Measurements from ENCODE around the gene RYR2. TPM values are rescaled to one million over a fixed set of nuclear protein-coding genes. Genes with fewer than 3 reads are reported as not detected.

RYR2 gene
- total RNA-seq, 4 donors from 2014 or later: 1.2 to 7.0 (median 2.5) TPM

- no peak for TF ChIP-seq EP300 (IDR thresholded peaks at IDR 0.05; ENCODE audit: low read depth)
- TF ChIP-seq CTCF (IDR thresholded peaks at IDR 0.05): no peak
- no peak for TF ChIP-seq POLR2AphosphoS5 (IDR thresholded peaks at IDR 0.05)
- no peak for TF ChIP-seq POLR2A (IDR thresholded peaks at IDR 0.05)
- H3K27ac ChIP-seq: peak overlapping the region in 2 of 4 donors; percentile 73 to 78
- H3K4me1 ChIP-seq: peaks cover 0 to 17% (median 5%) of the 10 kb centered on the region in 4 donors
- in situ Hi-C loops (cut with MboI; ENCODE audit: low pct_ligation_motif_present in 1 of 4, low pct_unique_long_range_greater_than_20kb in 1 of 4, low sequenced_read_pairs in 3 of 4): no loop called here
- 24 to 25% methylated on average over 6 to 7 of the region's 7 CpGs for WGBS, 2 donors (ENCODE audit: low coverage in 1 of 2)
- no peaks in the 10 kb centered on the region for H3K36me3 ChIP-seq
- H3K27me3 ChIP-seq: peaks cover 67% of the 10 kb centered on the region
- no peak for DNase-seq
- no peaks in the 10 kb centered on the region for H3K9me3 ChIP-seq
- H3K4me3 ChIP-seq: peak overlapping the region in 1 of 4 donors; percentile 50
- intact Hi-C loops (cut with DNase I; ENCODE audit: low total_unique reads): loop anchor here (10.0 kb wide), 1 partner anchor 343 kb away; no protein-coding TSS in a partner anchor
Measured at GRCh38 chr1:237041461-237041794, 556 bp upstream of the RYR2 start.

GRCh38 chr1:237042526-237042891 lies 525 bp downstream of the RYR2 start:
- WGBS, 2 donors (ENCODE audit: low coverage in 1 of 2): 10% methylated on average over 24 of the region's 41 CpGs; no CpG with 5 or more reads in 1 of the 2 donors
- H3K4me1 ChIP-seq: peaks cover 0 to 17% (median 5%) of the 10 kb centered on the region in 4 donors
- intact Hi-C loops (cut with DNase I; ENCODE audit: low total_unique reads) (loop anchor here (10.0 kb wide), 1 partner anchor 342 kb away; no protein-coding TSS in a partner anchor), in situ Hi-C loops (cut with MboI; ENCODE audit: low pct_ligation_motif_present in 1 of 4, low pct_unique_long_range_greater_than_20kb in 1 of 4, low sequenced_read_pairs in 3 of 4) (no loop called here)
- peak overlapping the region; percentile 50 to 78 (median 69) for H3K27ac ChIP-seq
- H3K27me3 ChIP-seq: peaks cover 74% of the 10 kb centered on the region
- no peak for TF ChIP-seq CTCF (IDR thresholded peaks at IDR 0.05)
- TF ChIP-seq EP300 (IDR thresholded peaks at IDR 0.05; ENCODE audit: low read depth): no peak
- no peak for TF ChIP-seq POLR2A (IDR thresholded peaks at IDR 0.05)
- no peak for TF ChIP-seq POLR2AphosphoS5 (IDR thresholded peaks at IDR 0.05)
- H3K4me3 ChIP-seq: peak overlapping the region; percentile 17 to 50 (median 40)
- no peaks in the 10 kb centered on the region for H3K9me3 ChIP-seq
- no peaks in the 10 kb centered on the region for H3K36me3 ChIP-seq
- DNase-seq: no peak

GRCh38 chr1:237042892-237043576 lies 1.1 kb downstream of the RYR2 start:
- Histone ChIP-seq H3K9me3 (no peaks in the 10 kb centered on the region), H3K4me1 (peaks cover 0 to 17% (median 5%) of the 10 kb centered on the region in 4 donors), H3K27ac (peak overlapping the region; percentile 50 to 78 (median 69)), H3K4me3 (peak overlapping the region in 3 of 4 donors; percentile 35 to 50 (median 46)), H3K36me3 (no peaks in the 10 kb centered on the region), H3K27me3 (peaks cover 74% of the 10 kb centered on the region)
- 0 to 15% methylated on average over 4 to 26 of the region's 55 CpGs for WGBS, 2 donors (ENCODE audit: low coverage in 1 of 2)
- TF ChIP-seq POLR2A (IDR thresholded peaks at IDR 0.05) (no peak), POLR2AphosphoS5 (IDR thresholded peaks at IDR 0.05) (no peak), EP300 (IDR thresholded peaks at IDR 0.05; ENCODE audit: low read depth) (no peak), CTCF (IDR thresholded peaks at IDR 0.05) (no peak)
- intact Hi-C loops (cut with DNase I; ENCODE audit: low total_unique reads): loop anchor here (10.0 kb wide), 1 partner anchor 342 kb away; no protein-coding TSS in a partner anchor
- DNase-seq: no peak
- in situ Hi-C loops (cut with MboI; ENCODE audit: low pct_ligation_motif_present in 1 of 4, low pct_unique_long_range_greater_than_20kb in 1 of 4, low sequenced_read_pairs in 3 of 4): no loop called here

GRCh38 chr1:237043846-237044636 lies 2.1 kb downstream of the RYR2 start:
- Histone ChIP-seq H3K27me3 (peaks cover 74% of the 10 kb centered on the region), H3K4me3 (no peak overlapping the region), H3K9me3 (no peaks in the 10 kb centered on the region), H3K27ac (no peak overlapping the region), H3K36me3 (no peaks in the 10 kb centered on the region), H3K4me1 (peaks cover 0 to 17% (median 5%) of the 10 kb centered on the region in 4 donors)
- WGBS, 2 donors (ENCODE audit: low coverage in 1 of 2): 17 to 29% methylated on average over 8 to 14 of the region's 14 CpGs
- in situ Hi-C loops (cut with MboI; ENCODE audit: low pct_ligation_motif_present in 1 of 4, low pct_unique_long_range_greater_than_20kb in 1 of 4, low sequenced_read_pairs in 3 of 4) (no loop called here), intact Hi-C loops (cut with DNase I; ENCODE audit: low total_unique reads) (loop anchor here (10.0 kb wide), 1 partner anchor 341 kb away; no protein-coding TSS in a partner anchor)
- DNase-seq: no peak
- TF ChIP-seq CTCF (IDR thresholded peaks at IDR 0.05) (no peak), POLR2A (IDR thresholded peaks at IDR 0.05) (no peak), POLR2AphosphoS5 (IDR thresholded peaks at IDR 0.05) (no peak), EP300 (IDR thresholded peaks at IDR 0.05; ENCODE audit: low read depth) (no peak)
